ENCODE measurements around the gene SCART1. TPM values are rescaled to one million over a fixed set of nuclear protein-coding genes. Genes with fewer than 3 reads are reported as not detected.
"Not testable (repeated sequence)": the region's sequence is repeated elsewhere in the genome, so short reads cannot be mapped to it uniquely, and the experiment has no call there.

Gene SCART1
- total and polyA plus RNA-seq, 12 donors: 0.42 to 5.5 (median 2.0) TPM

DNA sequence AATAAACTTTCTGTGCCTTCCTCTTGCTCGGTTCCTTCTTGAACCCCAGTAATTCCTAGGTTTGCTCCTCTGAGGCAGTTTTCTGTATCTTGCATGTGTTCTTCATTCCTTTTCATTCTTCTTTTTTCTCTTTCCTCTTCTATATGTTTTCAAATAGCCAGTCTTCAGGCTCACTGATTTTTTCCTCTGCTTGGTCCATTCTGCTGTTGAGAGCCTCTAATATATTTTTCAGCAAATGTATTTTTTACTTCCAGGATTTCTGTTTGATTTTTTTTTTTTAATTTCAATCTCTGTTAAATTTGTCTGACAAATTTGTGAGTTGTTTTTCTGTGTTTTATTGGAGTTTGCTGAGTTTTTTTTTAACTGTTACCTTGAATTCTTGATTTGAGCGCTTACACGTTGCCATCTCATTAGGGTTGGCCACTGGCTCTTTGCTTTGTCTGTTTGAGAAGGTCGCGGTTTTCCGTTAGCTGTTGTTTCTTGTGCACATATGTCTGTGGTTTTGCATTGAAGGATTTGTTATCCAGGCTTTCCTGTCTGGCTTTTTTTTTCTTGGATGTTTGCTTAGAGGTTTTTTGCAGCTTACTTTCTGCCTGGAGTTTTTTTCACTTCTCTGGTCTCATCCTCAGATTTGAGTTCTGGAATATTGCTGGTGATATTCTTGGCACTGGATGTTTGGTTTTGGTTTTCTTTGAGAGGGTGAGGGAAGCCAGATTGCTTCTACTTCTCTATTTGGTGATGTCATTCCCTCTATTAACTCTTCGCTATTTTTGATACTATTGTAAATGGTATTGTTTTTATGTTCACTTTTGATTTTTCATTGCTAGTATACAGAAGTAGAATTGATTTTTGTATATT, 42.0 kb upstream of the SCART1 start:
- intact Hi-C loops (cut with DNase I): no loop called here
- peaks cover 0 to 18% of the 10 kb centered on the region in 2 donors for H3K36me3 ChIP-seq (replicated peaks in 1 of 2)
- TF ChIP-seq CTCF (IDR thresholded peaks at IDR 0.05) (no peak), POLR2A (IDR thresholded peaks at IDR 0.05) (no peak)
- H3K4me3 ChIP-seq: no peak overlapping the region
- H3K4me1 ChIP-seq (replicated peaks in 1 of 2): no peaks in the 10 kb centered on the region
- no peaks in the 10 kb centered on the region for H3K27me3 ChIP-seq
- DNase-seq: no peak
- 95 to 98% (median 98%) methylated on average over 7 of the region's 7 CpGs for WGBS, 4 donors
- H3K27ac ChIP-seq: no peak overlapping the region
- peaks cover 0 to 15% (median 13%) of the 10 kb centered on the region in 3 donors for H3K9me3 ChIP-seq (replicated peaks in 1 of 3)

- intact Hi-C loops (cut with DNase I): no loop called here
- TF ChIP-seq CTCF (IDR thresholded peaks at IDR 0.05): no peak
- TF ChIP-seq POLR2A (IDR thresholded peaks at IDR 0.05): no peak
- H3K27ac ChIP-seq: no peak overlapping the region
- H3K9me3 ChIP-seq (replicated peaks in 1 of 3): peaks cover 0 to 15% (median 13%) of the 10 kb centered on the region in 3 donors
- H3K27me3 ChIP-seq: no peaks in the 10 kb centered on the region
- no peak overlapping the region for H3K4me3 ChIP-seq
- no peak for DNase-seq
- no peaks in the 10 kb centered on the region for H3K4me1 ChIP-seq (replicated peaks in 1 of 2)
- H3K36me3 ChIP-seq (replicated peaks in 1 of 2): peaks cover 0 to 18% of the 10 kb centered on the region in 2 donors
Measured at GRCh38 chr10:133412381-133412711, 41.4 kb upstream of the SCART1 start.

DNA sequence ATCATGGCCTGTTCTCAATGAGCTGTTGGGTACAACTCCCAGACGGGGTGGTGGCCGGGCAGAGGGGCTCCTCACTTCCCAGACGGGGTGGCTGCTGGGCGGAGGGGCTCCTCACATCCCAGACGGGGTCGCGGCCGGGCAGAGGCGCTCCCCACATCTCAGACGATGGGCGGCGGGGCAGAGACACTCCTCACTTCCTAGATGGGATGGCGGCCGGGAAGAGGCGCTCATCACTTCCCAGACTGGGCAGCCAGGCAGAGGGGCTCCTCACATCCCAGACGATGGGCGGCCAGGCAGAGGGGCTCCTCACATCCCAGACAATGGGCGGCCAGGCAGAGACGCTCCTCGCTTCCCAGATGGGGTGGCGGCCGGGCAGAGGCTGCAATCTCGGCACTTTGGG, 39.3 kb upstream of the SCART1 start:
- DNase-seq; H3K27ac ChIP-seq; H3K27me3 ChIP-seq; H3K4me1 ChIP-seq (replicated peaks in 1 of 2); H3K4me3 ChIP-seq; intact Hi-C loops (cut with DNase I): not testable (repeated sequence)
- 96 to 99% (median 97%) methylated on average over 13 to 20 of the region's 23 CpGs for WGBS, 4 donors
- Histone ChIP-seq H3K9me3 (replicated peaks in 1 of 3) (peaks cover 0 to 15% (median 13%) of the 10 kb centered on the region in 3 donors), H3K36me3 (replicated peaks in 1 of 2) (peaks cover 0 to 21% of the 10 kb centered on the region in 2 donors)

DNA sequence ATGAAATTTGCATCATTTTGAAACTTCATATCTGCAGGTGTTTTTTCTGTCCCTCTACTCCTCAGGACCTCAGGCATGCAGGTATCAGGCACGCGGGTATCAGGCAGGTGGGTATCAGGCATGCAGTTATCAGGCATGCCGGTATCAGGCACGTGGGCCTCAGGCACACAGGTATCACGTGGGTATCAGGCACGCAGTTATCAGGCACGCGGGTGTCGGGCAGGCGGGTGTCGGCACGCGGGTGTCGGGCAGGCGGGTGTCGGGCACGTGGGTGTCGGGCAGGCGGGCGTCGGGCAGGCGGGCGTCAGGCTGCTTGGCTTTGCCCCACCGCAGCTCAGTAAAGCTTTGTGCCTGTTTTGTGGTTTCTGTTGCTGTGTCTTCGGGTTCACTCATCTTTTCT, 38.0 kb upstream of the SCART1 start:
- intact Hi-C loops (cut with DNase I): no loop called here
- Histone ChIP-seq H3K27ac (no peak overlapping the region), H3K4me3 (no peak overlapping the region), H3K9me3 (replicated peaks in 1 of 3) (peaks cover 0 to 15% (median 13%) of the 10 kb centered on the region in 3 donors), H3K27me3 (no peaks in the 10 kb centered on the region), H3K36me3 (replicated peaks in 1 of 2) (peaks cover 0 to 27% of the 10 kb centered on the region in 2 donors), H3K4me1 (replicated peaks in 1 of 2) (no peaks in the 10 kb centered on the region)
- no peak for DNase-seq
- WGBS, 4 donors: 93 to 98% (median 95%) methylated on average over 22 to 25 of the region's 25 CpGs
- TF ChIP-seq POLR2A (IDR thresholded peaks at IDR 0.05) (no peak), CTCF (IDR thresholded peaks at IDR 0.05) (no peak)
